HUDEP-2 (cell line): ENCODE results near the gene GLIPR1.
"Not testable (repeated sequence)": the region's sequence is repeated elsewhere in the genome, so short reads cannot be mapped to it uniquely, and the experiment has no call there.

Experiments used
- DNase-seq, 76 experiments: peaks; one replicate each; lab custom pipeline; 2025; ENCODE audit not compliant: unreplicated experiment in 76 of 76; lab: John Stamatoyannopoulos, UW

GLIPR1 gene

GRCh38 chr12:75508159-75508558, 27.6 kb downstream of the GLIPR1 start:
- DNase-seq, result no peak

GRCh38 chr12:75509621-75510020, 29.1 kb downstream of the GLIPR1 start:
- no peak for DNase-seq

DNA sequence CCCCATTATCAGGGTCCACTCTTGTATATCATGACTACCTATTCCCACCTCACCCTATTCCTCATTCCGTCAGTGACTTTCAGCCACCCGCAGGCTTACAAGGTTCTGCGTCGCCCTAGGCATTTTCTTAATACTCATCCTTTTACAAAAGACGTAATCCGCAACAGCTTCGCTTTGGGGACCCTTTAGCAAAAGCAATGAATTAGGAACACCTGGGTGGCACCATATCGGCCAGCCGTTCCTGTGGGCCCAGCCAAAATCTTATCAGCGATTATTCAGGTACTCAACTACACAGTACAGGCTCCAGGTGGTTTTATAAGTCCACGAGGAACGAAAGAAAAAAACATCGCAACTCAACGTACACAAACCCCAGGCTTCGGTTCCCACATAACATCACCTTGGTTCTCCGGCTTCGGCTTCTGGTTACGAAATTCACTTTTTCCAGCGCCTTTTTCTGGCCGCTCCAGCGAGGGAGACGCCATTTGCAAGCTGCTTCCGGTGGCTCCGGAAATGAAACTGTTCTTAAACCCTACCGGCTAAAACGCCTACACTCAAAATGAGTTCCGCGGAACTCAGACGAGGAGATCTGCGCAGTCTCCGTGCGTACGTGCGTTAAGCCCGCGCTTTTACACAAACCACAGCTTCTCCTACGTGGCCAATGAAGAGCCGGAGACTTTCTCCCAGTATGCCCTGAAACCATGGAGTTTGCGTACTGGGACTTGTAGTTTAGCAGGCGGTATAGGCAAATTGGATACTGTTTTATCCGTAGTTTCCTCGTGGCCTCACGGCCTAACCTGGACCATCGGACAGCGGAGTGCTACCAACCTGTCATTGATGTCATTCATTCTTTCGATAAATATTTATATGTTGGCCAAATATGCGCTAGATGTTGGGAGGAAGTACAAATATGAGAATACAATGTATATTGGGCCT, 30.8 kb downstream of the GLIPR1 start, which contains the start of gene KRR1:
KRR1 (minus strand) TSS at position 494 of the 933 bp plus-strand sequence; CDS start at position 482, 12 bp downstream.
- peak in 75 of 76 experiments; percentile 27 to 96 (median 85) for DNase-seq

DNA sequence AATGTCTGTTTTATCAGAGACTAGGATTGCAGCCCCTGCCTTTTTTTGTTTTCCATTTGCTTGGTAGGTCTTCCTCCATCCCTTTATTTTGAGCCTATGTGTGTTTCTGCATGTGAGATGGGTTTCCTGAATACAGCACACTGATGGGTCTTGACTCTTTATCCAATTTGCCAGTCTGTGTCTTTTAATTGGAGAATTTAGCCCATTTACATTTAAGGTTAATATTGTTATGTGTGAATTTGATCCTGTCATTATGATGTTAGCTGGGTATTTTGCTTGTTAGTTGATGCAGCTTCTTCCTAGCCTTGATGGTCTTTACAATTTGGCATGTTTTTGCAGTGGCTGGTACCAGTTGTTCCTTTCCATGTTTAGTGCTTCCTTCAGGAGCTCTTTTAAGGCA, 40.7 kb downstream of the GLIPR1 start:
- not testable (repeated sequence) for DNase-seq

GRCh38 chr12:75522124-75522523, 41.6 kb downstream of the GLIPR1 start:
- DNase-seq, result not testable (repeated sequence)

- no peak for DNase-seq
These were observed 44.7 kb downstream of the GLIPR1 start for GRCh38 chr12:75525263-75525662.

- peak in 9 of 76 experiments; percentile 8 to 29 (median 13) for DNase-seq
These were observed 46.3 kb downstream of the GLIPR1 start for GRCh38 chr12:75526655-75527511.

DNA sequence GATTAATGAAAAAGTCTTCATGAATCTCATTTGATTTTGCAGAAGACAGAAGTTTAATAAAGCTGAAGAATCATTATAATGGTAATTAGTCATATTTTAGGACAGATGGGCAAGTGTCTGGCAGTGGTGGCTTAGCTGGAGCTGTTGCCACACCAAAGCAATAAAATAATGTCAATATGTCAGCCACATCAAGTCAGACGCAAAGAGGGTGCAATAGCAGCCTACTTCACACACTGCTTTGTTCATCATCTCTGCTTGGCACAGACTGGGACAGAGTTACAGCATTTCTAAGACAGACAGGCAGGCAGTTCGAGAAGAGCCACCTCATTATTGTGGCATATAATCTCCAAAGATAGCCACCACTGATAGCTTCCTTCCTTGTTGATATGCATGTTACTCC, 47.7 kb downstream of the GLIPR1 start:
- no peak for DNase-seq

GRCh38 chr12:75528692-75529091, 48.1 kb downstream of the GLIPR1 start:
- DNase-seq, result no peak

DNA sequence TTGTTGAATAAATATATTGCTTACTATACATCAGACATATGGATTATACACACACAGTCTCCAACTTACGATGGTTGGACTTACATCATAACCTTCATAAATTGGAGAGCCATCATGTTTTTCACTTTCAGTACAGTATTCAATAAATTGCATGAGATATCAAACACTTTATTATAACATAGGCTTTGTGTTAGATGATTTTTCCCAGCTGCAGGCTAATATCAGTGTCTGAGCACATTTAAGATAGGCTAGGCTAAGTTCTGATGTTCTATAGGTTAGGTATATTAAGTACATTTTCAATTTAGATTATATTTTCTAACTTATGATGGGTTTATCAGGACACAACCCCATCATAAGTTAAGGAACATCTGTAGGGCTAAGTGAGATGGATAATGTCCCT, 48.8 kb downstream of the GLIPR1 start:
- DNase-seq, result no peak

DNA sequence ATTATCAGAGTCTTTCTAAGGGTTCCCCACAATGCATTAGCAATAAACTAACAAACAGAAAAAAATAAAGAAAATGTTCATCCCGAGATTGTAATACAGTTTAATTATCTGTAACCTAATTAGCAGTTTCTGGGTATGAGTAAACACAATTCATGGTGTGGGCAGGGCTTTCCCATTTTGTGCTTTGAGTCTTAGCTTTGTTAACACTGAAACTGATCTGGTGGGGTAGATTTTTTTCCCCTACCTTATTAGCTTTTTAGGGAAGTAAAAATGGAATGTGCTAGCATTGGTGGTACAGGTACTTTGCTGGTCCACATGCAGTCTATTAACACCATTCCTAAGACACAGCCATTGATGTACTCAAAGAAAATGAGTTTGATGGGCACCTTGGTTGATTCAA, 49.3 kb downstream of the GLIPR1 start:
- no peak for DNase-seq

GRCh38 chr12:75533239-75533638, 52.7 kb downstream of the GLIPR1 start:
- no peak for DNase-seq

DNA sequence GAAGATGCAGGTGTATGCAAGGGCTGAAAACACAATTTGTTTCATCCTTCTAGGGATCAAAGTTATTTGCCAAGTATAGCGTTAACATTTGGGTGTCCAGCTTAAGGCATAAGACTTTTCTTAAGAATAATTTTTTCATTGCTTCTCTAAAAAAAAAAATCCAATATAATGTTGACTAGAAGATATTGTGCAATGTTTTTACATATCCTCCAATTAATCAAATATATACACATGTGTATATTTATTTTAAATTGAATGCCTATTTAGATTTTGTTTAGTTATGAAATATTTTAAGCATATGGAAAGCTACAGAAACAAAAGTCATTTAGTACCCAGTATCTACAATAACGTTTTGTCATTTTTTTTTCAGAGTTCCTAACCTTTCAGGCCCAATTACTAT, 59.3 kb downstream of the GLIPR1 start:
- no peak for DNase-seq

DNA sequence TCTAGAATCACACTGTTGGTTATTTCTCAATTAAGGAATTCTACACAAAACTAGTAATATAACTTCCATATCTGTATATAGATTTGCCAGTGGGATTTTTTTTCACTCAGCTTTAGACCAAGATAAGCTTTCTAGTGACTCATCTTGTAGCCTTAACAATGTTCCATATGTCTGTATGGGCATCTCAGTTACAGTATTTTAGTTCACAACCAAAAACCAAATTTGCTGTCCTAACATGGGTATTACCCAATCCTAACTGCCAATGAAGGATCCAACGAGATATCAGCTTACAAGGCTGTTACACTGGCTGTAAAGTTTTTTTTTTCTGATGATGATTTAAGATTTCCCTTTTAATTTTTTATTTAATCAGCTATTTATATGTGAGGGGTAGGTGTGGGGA, 62.4 kb downstream of the GLIPR1 start:
- DNase-seq, result no peak

GRCh38 chr12:75543529-75543928, 63.0 kb downstream of the GLIPR1 start:
- no peak for DNase-seq

GRCh38 chr12:75545636-75546035, 65.1 kb downstream of the GLIPR1 start:
- DNase-seq, result no peak

DNA sequence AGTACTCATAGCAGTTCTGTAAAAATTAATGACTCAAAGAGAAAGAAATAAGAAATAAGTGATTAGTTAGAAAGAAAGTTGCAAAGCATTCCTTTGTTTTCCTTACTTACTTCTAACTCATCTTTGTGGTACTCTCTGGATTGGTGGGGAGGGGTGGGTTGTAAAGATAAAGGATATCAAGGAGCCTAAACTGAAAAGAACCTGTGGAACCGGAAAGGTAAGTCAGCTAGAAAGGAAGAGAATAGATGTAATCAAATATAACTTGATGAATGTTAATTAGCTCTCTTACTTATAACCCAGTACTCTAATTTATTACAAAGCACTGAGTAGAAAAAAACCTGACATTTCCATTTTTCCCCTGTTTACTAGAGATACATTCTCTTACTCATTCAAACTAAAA, 68.3 kb downstream of the GLIPR1 start:
- DNase-seq, result no peak

- no peak for DNase-seq
These were observed 69.4 kb downstream of the GLIPR1 start for GRCh38 chr12:75549989-75550388.

GRCh38 chr12:75550401-75551240, 70.1 kb downstream of the GLIPR1 start:
- DNase-seq, result no peak

DNA sequence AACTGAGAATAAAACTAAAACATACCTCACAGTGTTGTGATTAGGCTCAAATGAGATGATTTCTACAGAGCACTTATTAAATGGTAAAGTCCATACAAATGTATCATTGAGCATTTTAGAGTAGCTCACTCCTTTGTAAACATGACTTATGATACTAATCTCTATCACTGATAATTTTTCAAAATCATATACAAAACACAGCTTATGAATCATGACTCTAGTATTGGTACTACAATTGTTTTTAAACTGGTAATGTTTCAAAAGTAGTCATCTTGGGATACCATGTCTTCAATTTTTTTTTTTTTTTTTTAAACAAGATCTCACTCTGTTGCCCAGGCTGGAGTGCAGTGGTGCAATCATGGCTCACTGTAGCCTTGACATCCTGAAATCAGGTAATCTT, 70.9 kb downstream of the GLIPR1 start:
- no peak for DNase-seq

DNA sequence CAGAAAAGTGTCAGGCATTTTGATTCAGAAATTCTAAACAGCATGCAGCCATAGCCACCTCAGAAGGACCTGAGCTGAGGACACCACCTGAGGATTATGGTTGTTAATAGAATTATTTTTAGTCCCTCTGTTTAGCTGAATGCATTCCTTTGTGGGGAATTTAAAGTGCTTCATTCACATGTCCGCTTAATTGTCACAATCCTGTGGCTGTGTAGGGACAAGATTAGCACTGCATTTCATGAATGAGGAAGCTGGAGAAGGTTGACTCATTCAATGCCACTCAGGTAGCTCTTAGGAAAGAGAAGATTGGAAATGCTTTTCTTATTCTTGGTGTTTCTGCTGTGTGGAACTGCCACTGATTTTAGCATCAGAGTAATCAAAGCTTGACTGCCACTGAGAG, 72.8 kb downstream of the GLIPR1 start:
- no peak for DNase-seq
